NB4 (cell line): ENCODE data around the gene SLC1A5.

Source experiments
- CTCF ChIP-seq: IDR thresholded peaks from one replicate; pipeline ENCODE4 v1.5.1; 2012; ENCODE audit warnings: low read depth, low read length
- MYC ChIP-seq: IDR thresholded peaks from 2 replicates; pipeline ENCODE4 v1.6.1; 2011; ENCODE audit warnings: low read depth, low read length
- POLR2A ChIP-seq: IDR thresholded peaks from 2 replicates; pipeline ENCODE4 v1.6.1; 2011; ENCODE audit warnings: mild to moderate bottlenecking; ENCODE audit not compliant: insufficient read length; ENCODE audit errors: extremely low read depth

DNA sequence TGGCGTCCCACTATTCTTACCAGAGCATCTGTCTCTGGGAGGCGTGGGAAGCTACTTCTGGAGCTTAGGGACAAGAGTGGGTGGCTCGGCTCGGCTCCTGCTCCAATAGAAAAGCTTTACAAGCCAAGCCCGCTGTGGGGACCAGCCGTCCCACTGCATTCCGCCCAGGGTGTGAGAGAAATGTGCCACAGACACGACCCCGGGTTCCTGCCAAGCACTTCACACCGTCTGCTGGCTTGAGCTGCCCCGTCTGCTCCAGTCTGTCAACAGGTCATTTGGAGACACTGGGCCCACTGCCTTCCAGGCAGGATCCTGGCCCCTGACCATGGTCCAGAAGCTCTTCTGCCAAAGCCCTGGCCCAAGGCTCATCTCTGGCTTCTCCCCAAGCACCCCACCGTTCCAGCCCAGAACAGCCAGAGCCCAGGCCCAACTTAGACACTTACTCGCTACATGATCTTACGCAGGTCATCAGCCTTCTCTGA is 49.1 kb downstream of the SLC1A5 start:
- TF ChIP-seq CTCF, result no peak
- no peak for TF ChIP-seq MYC
- TF ChIP-seq POLR2A, result no peak
